HG03045 (cell line): ENCODE results near the gene NPHP1.
"Not testable (repeated sequence)": the region's sequence is repeated elsewhere in the genome, so short reads cannot be mapped to it uniquely, and the experiment has no call there.

Source experiments
- ATAC-seq: cut with Tn5 transposase; IDR thresholded peaks from one replicate; pipeline ENCODE4 v1.9.1; 2021; ENCODE audit warnings: mild to moderate bottlenecking, moderate library complexity; ENCODE audit not compliant: unreplicated experiment

NPHP1 gene

DNA sequence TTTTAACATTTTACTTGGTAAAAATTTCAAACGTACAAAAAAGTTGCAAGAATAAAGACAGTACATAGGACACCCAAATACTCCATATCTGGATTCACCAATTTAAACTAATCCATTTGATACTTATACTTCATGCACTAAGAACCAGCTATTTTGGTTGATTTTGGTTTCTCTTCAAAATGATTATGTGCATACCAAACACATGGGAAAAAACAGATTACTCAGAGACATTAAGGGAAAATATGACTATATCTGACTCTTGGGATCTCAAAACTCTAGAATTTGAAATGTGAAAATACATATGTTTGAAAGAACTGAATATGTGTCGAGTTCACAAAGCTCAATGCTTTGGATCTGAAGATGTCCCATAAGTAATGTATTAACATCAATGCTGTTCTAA is 73.6 kb downstream of the NPHP1 start:
- no peak for ATAC-seq

DNA sequence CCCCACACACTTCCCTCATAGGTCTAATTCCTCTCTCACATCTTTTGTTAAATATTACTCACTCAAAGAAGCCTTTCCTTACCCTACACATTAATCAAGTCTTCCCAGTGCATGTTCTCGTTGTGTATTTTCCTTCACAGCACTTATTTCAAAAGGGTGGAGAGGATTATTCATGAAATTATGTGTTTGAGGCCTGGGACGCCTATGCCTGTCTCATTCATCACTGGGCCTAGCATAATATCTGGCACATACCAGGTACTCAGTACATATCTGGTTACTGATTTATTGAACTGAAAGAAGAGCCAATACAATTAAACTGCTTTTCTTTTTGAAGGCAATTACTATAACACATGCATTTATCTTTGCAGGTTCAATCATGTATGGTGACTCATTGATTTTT is 74.1 kb downstream of the NPHP1 start:
- ATAC-seq: no peak

DNA sequence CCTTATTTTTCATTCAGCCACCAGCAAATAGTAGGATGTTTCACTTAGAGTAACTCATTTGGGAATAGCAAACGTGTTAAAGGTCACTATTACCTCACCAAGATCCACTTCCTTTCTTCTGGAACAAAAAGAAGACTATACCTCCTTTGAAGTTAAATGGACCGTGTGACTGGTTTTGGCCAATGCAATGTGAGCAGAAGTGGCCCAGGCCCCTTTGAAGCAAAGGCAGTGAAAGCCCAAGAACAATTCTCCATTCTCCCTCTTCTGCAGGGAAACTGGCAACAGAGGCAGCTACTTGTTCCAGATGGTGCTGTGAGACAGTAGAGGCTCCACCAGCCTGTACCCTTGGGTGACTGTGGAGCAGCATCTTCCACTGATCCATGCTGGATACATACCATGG is 77.9 kb downstream of the NPHP1 start:
- ATAC-seq: no peak

DNA sequence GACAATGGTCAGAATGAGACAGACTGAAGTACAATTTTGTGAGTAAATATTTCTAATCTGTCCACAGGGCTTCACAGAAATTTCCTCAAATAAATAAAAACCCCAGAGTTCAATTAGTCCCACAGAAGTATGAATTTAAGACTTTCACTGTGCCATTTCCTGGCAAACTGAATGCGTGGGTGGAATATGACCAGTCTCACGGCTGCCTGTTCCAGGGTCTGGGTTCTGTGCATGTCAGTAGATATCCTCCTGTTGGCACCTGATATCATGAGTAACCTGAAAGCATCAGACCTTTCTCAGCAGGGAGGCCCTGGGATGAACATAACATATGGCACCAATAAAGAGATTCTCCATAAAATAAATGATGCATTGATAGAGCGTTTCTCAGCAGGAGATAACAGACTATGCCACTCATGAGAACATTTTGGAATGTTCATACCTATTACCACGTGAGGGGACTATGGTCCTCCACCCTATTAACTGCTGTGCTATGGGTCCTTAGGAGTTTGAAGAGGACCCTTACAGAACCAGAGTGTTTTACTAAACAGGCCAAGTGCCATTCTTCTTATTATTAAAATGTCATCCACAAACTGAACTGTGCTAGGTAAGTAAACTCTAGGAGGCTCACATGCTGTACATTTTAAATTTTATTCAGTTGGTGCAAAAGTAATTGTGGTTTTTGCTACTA is 78.6 kb downstream of the NPHP1 start:
- no peak for ATAC-seq

DNA sequence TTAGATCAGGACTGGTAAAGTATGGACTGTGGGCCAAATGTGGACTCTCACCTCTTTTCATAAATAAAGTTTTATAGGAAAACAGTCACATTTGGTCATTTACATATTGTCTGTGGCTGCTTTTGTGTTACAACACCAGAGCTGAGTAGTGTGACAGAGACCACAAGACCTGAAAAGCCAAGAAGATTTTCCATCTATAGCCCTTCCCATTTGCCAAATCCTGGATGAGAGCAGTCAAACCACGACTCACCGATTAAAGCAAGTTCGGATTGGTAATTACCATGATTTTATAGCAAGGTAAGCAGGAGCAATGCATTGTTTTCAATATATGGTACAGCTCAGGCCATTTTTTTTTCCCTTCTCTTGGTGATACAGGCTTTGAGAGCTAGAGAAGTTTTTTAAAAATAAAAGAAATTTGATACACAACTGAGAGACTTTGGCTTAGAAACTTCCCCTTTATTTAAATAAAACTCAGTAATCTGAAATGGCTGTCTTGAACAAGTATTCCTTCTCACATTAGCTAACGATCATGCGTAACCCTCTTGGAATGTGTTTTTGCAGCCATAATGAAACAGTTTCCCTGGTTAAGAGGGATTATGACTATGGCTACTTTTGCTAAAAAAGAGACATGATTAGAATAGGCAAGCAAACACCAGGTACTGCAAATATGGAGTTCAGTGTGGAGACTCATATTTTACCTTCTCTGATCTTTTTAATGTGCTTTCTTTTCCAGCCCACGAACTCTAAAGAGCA is 79.7 kb downstream of the NPHP1 start:
- no peak for ATAC-seq

DNA sequence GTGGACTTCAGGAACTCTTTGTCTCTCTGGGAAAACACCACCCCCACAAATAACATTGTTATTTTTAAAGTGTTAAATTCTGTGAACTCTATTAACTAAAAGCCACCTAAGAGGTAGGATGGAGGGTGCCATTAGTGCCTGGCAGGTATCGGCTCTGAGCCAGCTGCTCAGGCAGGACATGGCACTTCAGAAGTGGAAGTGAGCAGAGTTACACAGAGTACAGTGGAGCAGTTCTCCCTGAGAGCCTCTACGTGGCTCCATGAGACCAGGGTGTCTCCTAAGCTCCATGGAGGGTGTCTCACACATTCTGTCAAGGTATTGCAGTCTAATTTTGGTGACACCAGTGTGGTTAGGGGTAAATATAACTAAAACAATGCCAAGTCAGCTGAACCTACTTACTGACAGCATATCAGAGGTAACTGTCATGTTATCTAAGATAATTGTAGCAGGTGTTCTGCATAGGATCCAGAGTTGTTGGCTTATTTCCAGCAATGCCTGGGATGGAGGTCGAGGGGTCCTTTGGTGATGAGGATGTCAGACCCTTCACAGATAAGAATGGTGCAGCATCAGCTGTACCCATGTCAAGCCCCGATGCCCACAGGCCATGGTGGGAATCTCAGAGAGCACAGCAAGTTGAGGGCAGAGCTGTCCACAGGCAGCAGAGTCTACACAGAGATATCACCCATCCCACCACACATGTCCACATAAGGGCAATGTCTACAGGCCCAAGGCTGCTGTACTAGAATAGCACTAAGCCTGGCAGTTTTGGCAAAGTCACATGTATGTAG is 80.6 kb downstream of the NPHP1 start:
- ATAC-seq: no peak

DNA sequence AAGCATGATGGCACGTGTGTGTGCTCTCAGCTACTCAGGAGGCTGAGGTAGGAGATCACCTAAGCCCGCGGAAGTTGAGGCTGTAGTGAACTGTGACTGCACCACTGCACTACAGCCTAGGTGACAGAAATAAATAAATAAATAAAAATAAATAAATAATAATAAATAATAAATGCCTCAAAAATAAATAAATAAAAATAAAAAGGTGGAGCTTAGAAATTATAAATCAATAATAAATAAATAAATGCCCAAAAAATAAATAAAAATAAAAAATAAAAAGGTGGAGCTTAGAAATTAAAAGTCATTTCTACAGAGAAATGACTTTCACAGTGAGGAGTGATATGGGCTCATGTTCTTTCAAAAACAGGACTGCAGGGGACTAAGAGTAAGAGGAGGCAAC is 83.2 kb downstream of the NPHP1 start:
- no peak for ATAC-seq

DNA sequence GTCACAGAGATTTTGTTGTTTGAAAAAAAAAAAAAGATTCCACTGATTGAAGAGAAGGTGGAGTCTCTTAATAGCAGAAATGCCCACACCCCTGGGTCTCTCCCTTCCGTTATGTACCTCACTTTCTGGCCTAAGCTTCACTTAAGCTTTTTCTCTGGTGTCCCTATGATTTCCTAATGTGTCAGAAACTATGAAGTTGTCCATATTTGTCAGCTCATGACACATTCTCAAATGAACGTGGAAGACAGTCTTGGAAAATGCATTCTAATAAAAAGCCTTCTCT is 83.8 kb downstream of the NPHP1 start:
- ATAC-seq: no peak

DNA sequence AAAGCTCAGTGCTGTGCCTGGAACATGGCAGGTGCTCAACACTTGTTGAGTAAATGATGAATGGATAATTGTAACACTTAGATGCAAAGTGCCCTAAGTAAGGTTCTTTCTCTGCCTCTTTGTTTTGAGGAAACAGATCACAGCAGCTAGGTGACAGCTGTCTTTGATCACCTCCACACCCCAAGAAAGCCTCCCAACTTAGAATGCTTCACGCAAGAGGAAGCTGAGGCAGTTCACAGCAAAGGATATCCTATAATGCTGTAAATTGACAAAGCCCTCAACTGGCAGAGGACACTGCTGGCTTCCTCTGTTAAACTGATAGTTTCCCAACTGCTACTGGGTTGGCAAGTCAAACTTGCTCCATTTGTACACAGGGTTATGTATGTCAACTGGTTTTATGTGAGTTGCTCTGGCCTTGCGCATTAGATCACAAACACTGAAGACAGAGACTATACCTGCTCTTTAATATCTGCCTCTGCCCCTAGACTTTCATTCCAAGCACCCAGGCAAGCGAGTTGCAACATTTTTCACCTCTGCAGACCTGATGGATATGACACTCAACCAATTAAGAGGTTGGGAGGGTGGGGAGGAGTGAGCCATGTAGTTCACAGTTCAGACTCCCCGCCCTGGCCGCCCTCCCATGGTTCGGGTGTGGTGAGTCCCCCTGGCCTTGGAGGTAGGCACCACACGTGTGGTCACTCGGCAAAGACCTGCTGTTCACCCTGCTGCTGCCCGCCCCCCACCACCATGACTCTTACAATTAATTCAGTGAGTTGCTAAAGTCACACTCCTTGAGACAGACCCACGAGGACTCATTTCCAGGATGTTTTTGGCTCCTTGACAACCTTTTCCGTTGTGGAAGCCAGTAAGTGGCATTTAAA is 84.4 kb downstream of the NPHP1 start:
- ATAC-seq: no peak

DNA sequence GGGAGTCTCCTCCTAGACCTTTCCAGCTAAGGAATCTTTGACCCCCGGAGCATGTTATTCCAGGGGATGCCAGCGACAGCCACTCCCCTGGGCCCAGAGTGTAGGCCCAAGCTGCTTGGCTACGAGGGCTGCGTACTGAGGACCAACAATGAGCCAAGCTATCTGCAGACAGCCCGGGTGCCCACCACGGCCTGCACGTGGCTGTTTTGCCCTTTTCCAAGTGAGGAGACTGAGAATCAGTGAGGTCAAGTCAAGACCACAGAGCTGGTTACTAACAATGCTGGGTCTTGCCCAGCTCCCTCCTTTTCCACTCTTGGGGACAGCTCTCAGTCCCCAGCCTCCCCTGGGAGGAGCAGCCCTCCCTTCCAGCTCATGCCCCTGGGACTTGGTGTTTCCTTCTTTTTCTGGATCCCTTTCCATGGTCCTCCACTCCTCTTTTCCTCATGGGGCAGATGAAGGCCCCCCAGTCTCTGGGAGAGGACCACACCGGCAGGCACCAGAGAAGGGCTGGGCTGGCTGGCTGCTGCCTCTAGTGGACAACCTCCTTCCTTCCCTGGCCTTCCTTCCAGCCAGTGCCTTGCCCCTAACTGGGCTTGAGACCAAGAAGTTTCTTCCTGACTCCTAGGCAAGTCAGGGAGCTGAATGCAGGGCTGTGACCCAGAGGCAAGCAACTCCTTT is 88.6 kb downstream of the NPHP1 start:
- no peak for ATAC-seq

DNA sequence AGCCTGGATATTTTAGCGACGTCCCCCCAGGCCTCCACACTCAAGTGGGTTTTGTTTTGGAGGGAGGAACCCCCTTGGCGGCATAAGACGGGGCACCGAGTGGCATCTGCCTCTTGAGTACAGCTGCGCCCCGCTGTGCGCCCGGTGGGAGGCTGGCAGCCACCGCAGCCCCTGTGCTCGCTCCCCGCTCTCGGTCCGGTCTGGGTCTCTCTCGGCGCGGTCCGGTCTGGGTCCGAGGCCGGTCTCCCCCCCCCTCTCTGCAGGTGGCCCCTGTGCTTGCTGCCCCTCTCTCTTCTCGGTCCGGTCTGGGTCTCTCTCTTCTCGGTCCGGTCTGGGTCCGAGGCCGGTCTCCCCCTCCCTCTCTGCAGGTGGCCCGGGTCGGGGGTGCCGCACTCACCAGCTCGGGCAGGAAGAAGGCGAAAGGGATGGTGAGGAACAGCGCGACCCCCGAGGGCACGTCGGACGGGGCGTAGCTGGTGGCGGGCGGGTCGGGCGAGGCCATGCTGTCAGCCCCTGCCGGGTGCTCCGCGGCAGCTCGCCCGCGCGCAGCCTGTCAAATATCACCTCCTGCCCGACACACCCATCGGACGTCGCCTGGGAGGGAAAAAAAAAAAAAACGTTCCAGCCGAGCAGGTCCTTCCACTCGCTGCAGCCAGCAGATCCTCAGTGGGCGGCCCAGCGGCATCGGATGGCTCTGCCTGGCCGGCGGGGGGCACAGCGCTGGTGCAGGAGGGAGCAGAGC is 89.4 kb downstream of the NPHP1 start, which contains the start of gene MALL:
Gene MALL (minus strand): TSS at position 532 of the 742 bp plus-strand sequence. CDS start 30 bp downstream, at position 502.
- ATAC-seq: no peak

DNA sequence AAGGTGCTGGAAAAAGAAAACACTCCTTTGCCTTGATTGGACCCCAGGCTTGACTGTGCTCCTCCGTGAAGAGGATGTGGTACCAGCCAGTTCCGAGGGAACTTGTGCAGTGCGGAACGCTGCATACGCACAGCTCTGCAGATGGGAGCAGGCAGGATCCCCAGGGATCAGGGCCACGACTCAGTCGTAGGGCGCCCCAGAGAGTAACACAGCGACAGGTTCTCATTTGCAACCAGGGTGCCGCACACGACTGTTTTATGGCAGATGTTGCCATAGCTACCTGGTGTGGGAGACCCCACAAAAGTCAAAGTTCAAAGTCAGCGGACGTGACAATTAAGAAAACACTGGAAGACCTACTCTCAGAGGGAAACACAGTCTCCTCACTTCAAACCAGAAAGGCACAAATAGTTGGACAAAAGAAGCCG is 90.0 kb downstream of the NPHP1 start:
- ATAC-seq: no peak

DNA sequence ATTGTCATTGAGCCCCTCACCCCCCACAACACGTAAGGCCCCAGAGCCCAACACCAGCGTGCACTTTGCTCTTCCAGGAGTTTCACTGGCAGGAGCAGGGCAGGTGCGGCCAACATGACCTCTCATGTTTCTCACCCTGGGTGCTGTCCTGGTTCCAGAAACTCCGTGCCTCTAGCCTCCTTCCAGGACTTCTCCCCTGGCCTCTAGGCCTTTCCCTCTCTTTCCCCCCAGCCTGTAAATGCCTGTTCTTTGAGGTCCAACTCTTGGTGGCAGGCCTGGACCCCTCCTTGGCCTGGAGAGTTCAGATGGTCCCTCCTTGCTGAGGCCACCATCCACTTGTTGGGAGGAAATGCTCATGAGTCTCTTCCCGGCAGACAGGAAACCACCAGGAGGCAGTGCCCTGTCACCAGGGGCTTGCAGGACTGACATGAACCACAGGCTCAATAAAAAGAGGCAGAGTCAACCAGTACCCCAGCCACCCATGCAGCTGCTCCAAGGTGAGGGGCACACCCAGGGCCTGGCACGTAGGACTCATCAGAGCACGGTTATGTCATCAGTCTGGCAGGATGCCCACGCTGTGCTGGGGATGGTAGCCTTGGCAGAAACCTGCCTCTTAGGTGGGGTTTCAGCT is 90.7 kb downstream of the NPHP1 start:
- ATAC-seq: no peak

DNA sequence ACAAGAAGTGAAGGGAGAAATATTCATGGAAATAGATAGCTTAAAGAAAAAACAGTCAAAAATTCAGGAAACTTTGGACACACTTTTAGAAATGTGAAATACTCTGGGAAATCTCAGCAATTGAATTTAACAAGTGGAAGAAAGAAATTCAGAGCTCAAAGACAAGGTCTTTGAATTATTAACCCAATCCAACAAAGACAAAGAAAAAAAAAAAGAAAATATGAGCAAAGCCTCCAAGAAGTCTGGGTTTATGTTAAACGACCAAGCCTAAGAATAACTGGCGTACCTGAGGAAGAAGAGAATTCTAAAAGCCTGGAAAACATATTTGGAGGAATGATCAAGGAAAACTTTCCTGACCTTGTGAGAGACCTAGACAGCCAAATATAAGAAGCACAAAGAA is 96.5 kb downstream of the NPHP1 start:
- ATAC-seq: not testable (repeated sequence)

DNA sequence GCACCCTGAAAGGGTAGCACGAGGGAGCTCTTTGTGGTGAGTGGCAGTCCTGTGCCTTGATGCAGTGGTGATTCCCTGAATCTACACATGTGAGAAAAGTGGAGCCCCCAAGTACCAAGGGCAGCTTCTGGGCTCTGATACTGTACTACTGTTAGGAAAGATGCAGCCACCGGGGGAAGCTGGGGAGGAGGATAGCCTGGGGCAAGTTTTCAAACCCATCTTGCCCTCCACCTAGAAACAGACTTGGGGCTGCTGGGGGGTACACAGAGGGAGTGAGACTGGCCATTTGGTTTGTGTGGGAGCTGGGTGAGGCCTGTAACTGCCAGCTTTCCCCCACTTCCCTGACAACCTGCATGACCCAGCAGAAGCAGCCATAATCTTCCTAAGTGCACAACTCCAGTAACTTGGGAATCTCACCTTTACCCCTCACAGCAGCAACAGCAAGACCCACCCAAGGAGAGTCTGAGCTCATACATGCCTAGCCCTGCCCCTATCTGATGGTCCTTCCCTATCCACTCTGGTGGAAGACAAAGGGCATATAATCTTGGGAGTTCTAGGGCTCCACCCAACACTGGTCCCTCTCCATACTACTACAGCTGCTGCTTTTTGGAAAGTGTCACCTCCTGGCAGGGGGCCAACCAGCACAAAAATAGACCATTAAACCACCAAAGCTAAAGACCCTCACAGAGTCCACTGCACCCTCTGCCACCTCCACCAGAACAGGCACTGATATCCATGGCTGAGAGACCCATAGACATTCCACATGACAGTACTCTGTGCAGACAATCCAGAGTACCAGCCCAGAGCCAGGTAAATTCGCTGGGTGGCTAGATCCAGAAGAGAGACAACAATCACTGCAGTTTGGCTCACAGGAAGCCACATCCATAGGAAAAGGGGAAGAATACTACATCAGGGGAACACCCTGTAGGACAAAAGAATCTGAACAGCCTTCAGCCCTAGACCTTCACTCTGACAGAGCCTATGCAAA is 97.4 kb downstream of the NPHP1 start:
- ATAC-seq: no peak

DNA sequence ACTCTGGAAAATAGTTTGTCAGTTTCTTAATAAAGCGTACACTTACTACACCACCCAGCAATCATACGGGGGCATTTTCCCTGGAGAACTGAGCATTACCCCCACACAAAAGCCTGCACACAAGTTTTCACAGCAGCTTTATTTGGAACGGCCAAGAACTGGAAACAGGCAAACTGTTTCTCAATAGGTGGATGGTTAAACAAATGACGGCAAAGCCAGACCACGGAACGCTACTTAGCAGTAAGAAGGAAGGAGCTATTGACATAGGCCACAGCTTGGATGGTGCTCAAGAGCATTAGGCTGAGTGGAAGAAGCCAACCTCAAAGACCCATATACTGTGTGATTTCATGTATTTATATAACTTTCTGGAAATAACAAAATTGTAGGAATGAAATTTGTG is 98.2 kb downstream of the NPHP1 start:
- no peak for ATAC-seq

DNA sequence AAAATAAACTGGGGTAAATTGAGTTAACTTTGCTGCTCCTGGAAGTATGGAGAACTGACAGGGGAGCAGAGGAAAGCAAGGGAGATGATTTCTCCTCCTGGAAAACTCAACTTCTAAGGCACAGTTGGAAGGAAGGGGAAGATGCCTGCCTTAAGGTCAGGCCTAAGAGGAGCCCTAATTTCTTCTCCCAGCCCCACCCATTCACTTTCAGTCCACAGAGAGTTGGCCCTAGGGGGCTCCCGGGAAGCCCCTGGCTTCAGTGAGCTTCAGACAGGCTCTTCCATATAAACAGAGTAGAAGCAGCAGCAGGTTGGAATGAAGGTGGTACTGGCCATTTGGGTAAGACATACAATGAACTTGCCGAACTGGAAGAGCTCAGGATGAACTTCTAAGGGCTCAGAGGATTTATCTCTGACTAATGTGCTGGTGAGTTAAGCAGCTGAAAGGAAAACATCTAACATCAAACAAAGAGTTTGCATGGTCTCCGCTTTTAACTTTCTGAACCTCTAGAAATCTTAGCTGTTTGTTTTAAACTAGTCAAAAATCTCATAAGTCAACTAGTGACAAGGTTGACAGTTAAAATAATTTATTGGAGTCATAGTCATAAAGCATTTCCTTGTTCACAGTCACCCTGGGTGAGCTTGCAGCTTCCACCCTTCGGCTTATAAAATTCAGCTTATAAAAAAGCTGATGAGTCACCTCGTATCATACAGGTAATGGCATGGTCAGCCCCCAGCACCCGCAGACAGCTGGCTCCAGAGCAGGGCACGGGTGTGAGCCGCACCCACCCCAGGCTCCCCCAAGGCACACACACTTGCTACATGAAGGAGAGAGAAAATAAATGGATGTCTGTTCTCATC is 99.0 kb downstream of the NPHP1 start:
- no peak for ATAC-seq
